IMR-90 (cell line): ENCODE measurements around the gene IL17B. TPM values are rescaled to one million over a fixed set of nuclear protein-coding genes. Genes with fewer than 3 reads are reported as not detected.

ENCODE experiments used
- ATAC-seq: fragments of 200-7000 bp; cut with Tn5 transposase; 2 replicates; pipeline ENCODE4 v1.9.1; 2020; ENCODE audit warnings: low read depth, mild to moderate bottlenecking, moderate library complexity
- BruUV-seq: library from RNA; stranded (reverse); fragments of 400-500 nt; replicated peaks from 2 replicates; lab custom pipeline; 2021; lab: Mats Ljungman, UMichigan
- CTCF ChIA-PET: fragments of 300-600 bp; formaldehyde crosslinking; extraction: SDS; loops from one replicate; lab custom pipeline; 2021; ENCODE audit warnings: antibody characterized with exemption; lab: Yijun Ruan, JAX
- POLR2A ChIA-PET: fragments of 300-600 bp; sonication (Branson Sonifier 250); formaldehyde crosslinking; loops from one replicate; lab custom pipeline; 2022; ENCODE audit warnings: antibody characterized with exemption; ENCODE audit not compliant: unreplicated experiment; lab: Charles Lee
- DNase-seq: peaks from one replicate; pipeline ENCODE4 v3.0.0; 2013
- H2AFZ ChIP-seq: replicated peaks from 2 replicates; pipeline ENCODE3; 2013; ENCODE audit warnings: low read length, mild to moderate bottlenecking; ENCODE audit not compliant: poor library complexity
- H2AK5ac ChIP-seq: 2 replicates; pipeline ENCODE4 v1.6.1; 2013; ENCODE audit warnings: low read depth, low read length, inconsistent platforms
- H2AK9ac ChIP-seq: replicated peaks from 2 replicates; pipeline ENCODE3; 2013; ENCODE audit warnings: mild to moderate bottlenecking, low read depth, low read length, moderate library complexity; ENCODE audit not compliant: poor library complexity
- H2BK120ac ChIP-seq: 2 replicates; pipeline ENCODE4 v1.6.1; 2013; ENCODE audit warnings: low read depth, low read length, inconsistent platforms
- H2BK15ac ChIP-seq: 3 replicates; pipeline ENCODE4 v1.6.1; 2013; ENCODE audit warnings: low read depth, low read length, inconsistent platforms
- H2BK20ac ChIP-seq: 2 replicates; pipeline ENCODE4 v1.6.1; 2013; ENCODE audit warnings: low read depth, mild to moderate bottlenecking, inconsistent platforms, low read length, moderate library complexity
- H2BK5ac ChIP-seq: 2 replicates; pipeline ENCODE4 v1.6.1; 2013; ENCODE audit warnings: mild to moderate bottlenecking, low read depth, low read length, inconsistent platforms; ENCODE audit not compliant: poor library complexity, severe bottlenecking
- H3K14ac ChIP-seq: replicated peaks from 2 replicates; pipeline ENCODE4 v1.6.1; 2013; ENCODE audit warnings: low read depth, low read length, inconsistent platforms
- H3K18ac ChIP-seq: 2 replicates; pipeline ENCODE4 v1.6.1; 2013; ENCODE audit warnings: low read depth, low read length, control low read depth
- H3K23ac ChIP-seq: 2 replicates; pipeline ENCODE4 v1.6.1; 2013; ENCODE audit warnings: low read depth, low read length, inconsistent platforms
- H3K27ac ChIP-seq: 2 replicates; pipeline ENCODE4 v1.5.1; 2013; ENCODE audit warnings: mild to moderate bottlenecking, control low read depth, low read length; ENCODE audit not compliant: insufficient read depth
- H3K27me3 ChIP-seq: 2 replicates; pipeline ENCODE4 v1.6.1; 2013; ENCODE audit warnings: low read length; ENCODE audit not compliant: control insufficient read depth, insufficient read depth
- H3K36me3 ChIP-seq: 2 replicates; pipeline ENCODE4 v1.6.1; 2013; ENCODE audit warnings: low read length, mixed read lengths; ENCODE audit not compliant: control insufficient read depth, insufficient read depth
- H3K4ac ChIP-seq: 2 replicates; pipeline ENCODE4 v1.6.1; 2013; ENCODE audit warnings: low read depth, low read length, inconsistent platforms
- H3K4me1 ChIP-seq: 2 replicates; pipeline ENCODE4 v1.6.1; 2013; ENCODE audit warnings: low read length, mixed read lengths; ENCODE audit not compliant: control insufficient read depth, insufficient read depth
- H3K4me2 ChIP-seq: 2 replicates; pipeline ENCODE4 v1.6.1; 2013; ENCODE audit warnings: low read depth, mild to moderate bottlenecking, control low read depth, low read length, moderate library complexity
- H3K4me3 ChIP-seq: 2 replicates; pipeline ENCODE4 v1.5.1; 2013; ENCODE audit warnings: low read depth, mild to moderate bottlenecking, control low read depth, low read length, moderate library complexity; ENCODE audit not compliant: insufficient read depth
- H3K56ac ChIP-seq: 2 replicates; pipeline ENCODE4 v1.6.1; 2013; ENCODE audit warnings: low read length, inconsistent platforms; ENCODE audit not compliant: insufficient read depth; ENCODE audit errors: extremely low read depth
- H3K79me1 ChIP-seq, 2 experiments: 2 replicates each; pipeline ENCODE4 v1.6.1; 2013; ENCODE audit warnings: low read length in 2 of 2, inconsistent platforms in 1 of 2, low read depth in 1 of 2
- H3K9ac ChIP-seq: 2 replicates; pipeline ENCODE4 v1.6.1; 2013; ENCODE audit warnings: low read depth, low read length, control low read depth
- H3K9me1 ChIP-seq: 2 replicates; pipeline ENCODE4 v1.6.1; 2013; ENCODE audit warnings: low read length, inconsistent platforms; ENCODE audit not compliant: insufficient read depth
- H3K9me3 ChIP-seq: 2 replicates; pipeline ENCODE4 v1.6.1; 2013; ENCODE audit warnings: low read length; ENCODE audit not compliant: control insufficient read depth, insufficient read depth
- H4K20me1 ChIP-seq: 2 replicates; pipeline ENCODE4 v1.6.1; 2013; ENCODE audit warnings: low read length, inconsistent platforms; ENCODE audit not compliant: insufficient read depth
- H4K5ac ChIP-seq: 2 replicates; pipeline ENCODE4 v1.6.1; 2013; ENCODE audit warnings: mild to moderate bottlenecking, low read depth, low read length, control low read depth
- H4K8ac ChIP-seq, 2 experiments: 2 replicates each; pipeline ENCODE4 v1.6.1; 2013; ENCODE audit warnings: low read depth in 2 of 2, low read length in 2 of 2, control low read depth in 1 of 2, inconsistent platforms in 1 of 2
- H4K91ac ChIP-seq: 2 replicates; pipeline ENCODE4 v1.6.1; 2013; ENCODE audit warnings: low read depth, low read length, inconsistent platforms; ENCODE audit not compliant: insufficient read depth
- BHLHE40 ChIP-seq: fragments of 150-350 bp; IDR thresholded peaks from 2 replicates; pipeline ENCODE4 v1.6.1; 2016; ENCODE audit warnings: mild to moderate bottlenecking, low read depth, low read length
- CEBPB ChIP-seq: IDR thresholded peaks from 2 replicates; pipeline ENCODE4 v1.6.1; 2012; ENCODE audit warnings: low read depth, low read length, improper control_type of control experiment
- CHD1 ChIP-seq: IDR thresholded peaks from 2 replicates; pipeline ENCODE4 v1.6.1; 2012; ENCODE audit warnings: low read depth, low read length, improper control_type of control experiment
- CTCF ChIP-seq: conservative IDR thresholded peaks from 2 replicates; pipeline ENCODE4 v1.5.1; 2012; ENCODE audit warnings: mild to moderate bottlenecking, low read depth, low read length, improper control_type of control experiment
- FOS ChIP-seq: fragments of 150-350 bp; IDR thresholded peaks from 2 replicates; pipeline ENCODE4 v1.6.1; 2016; ENCODE audit warnings: low read depth, low read length
- MAFK ChIP-seq: IDR thresholded peaks from 2 replicates; pipeline ENCODE4 v1.6.1; 2012; ENCODE audit warnings: low read depth, low read length, improper control_type of control experiment
- MAZ ChIP-seq: IDR thresholded peaks from 2 replicates; pipeline ENCODE4 v1.6.1; 2012; ENCODE audit warnings: low read depth, mild to moderate bottlenecking, low read length, improper control_type of control experiment, moderate library complexity, borderline replicate concordance
- MXI1 ChIP-seq: IDR thresholded peaks from 2 replicates; pipeline ENCODE4 v1.6.1; 2012; ENCODE audit warnings: low read depth, mild to moderate bottlenecking, low read length, moderate library complexity, borderline replicate concordance
- NFE2L2 ChIP-seq: fragments of 150-350 bp; IDR thresholded peaks from 2 replicates; pipeline ENCODE4 v1.6.1; 2016; ENCODE audit warnings: low read depth, mild to moderate bottlenecking, low read length
- POLR2A ChIP-seq: IDR thresholded peaks from 2 replicates; pipeline ENCODE4 v1.6.1; 2012; ENCODE audit warnings: mild to moderate bottlenecking, low read depth, low read length
- RAD21 ChIP-seq: IDR thresholded peaks from 2 replicates; pipeline ENCODE4 v1.6.1; 2012; ENCODE audit warnings: low read length, improper control_type of control experiment
- RCOR1 ChIP-seq: IDR thresholded peaks from 2 replicates; pipeline ENCODE4 v1.6.1; 2012; ENCODE audit warnings: mild to moderate bottlenecking, low read length, improper control_type of control experiment; ENCODE audit not compliant: insufficient replicate concordance
- RFX5 ChIP-seq: IDR thresholded peaks from 2 replicates; pipeline ENCODE4 v1.8.0; 2012; ENCODE audit warnings: low read depth, mild to moderate bottlenecking, low read length, moderate library complexity
- SMC3 ChIP-seq: fragments of 150-350 bp; IDR thresholded peaks from 2 replicates; pipeline ENCODE4 v1.6.1; 2016; ENCODE audit warnings: low read depth, mild to moderate bottlenecking, antibody characterized with exemption, low read length, moderate library complexity
- USF2 ChIP-seq: fragments of 150-350 bp; IDR thresholded peaks from 2 replicates; pipeline ENCODE4 v1.6.1; 2017; ENCODE audit warnings: mild to moderate bottlenecking, antibody characterized with exemption, low read length, low read depth
- WGBS, 2 experiments: methylation state at CpG; one replicate each; pipeline versions ENCODE4 v1.1.5 to v1.1.7; 2013; ENCODE audit warnings: missing lambda C conversion rate in 2 of 2; ENCODE audit not compliant: insufficient read length in 1 of 2; ENCODE audit errors: extremely low coverage in 2 of 2; 5-methylcytosine and 5-hydroxymethylcytosine counted together
- dilution Hi-C: fragments of 300-500 bp; cut with HindIII; formaldehyde crosslinking; loops from one replicate; pipeline ENCODE4 v1.14.3; 2018; ENCODE audit warnings: low sequenced_read_pairs; ENCODE audit not compliant: unreplicated experiment
- in situ Hi-C: fragments of 300-500 bp; cut with MboI; formaldehyde crosslinking; loops from 3 replicates; pipeline ENCODE4 v1.14.3; 2019; ENCODE audit warnings: low sequenced_read_pairs, inconsistent platforms, mixed read lengths
- intact Hi-C: fragments of 100-400 bp; cut with micrococcal nuclease; formaldehyde crosslinking; loops from 2 replicates; pipeline ENCODE4 v1.10.0; 2022
- polyA plus RNA-seq, 3 experiments: library from polyadenylated mRNA; depleted of rRNA; stranded (reverse); fragments of >200 nt; gene quantifications; 2 replicates each; pipeline ENCODE4 v1.2.3, GENCODE V29; 2012; ENCODE audit warnings: low replicate concordance in 1 of 3
- total RNA-seq: library from RNA; depleted of rRNA; stranded (reverse); fragments of >200 nt; gene quantifications from 2 replicates; pipeline ENCODE4 v1.2.3, GENCODE V29; 2012
- TF ChIP-seq, protein P1 (sequence below): fragments of 150-350 bp; IDR thresholded peaks from 2 replicates; pipeline ENCODE4 v1.6.1; 2016; ENCODE audit warnings: low read depth, mild to moderate bottlenecking, low read length, moderate library complexity, borderline replicate concordance

Gene IL17B
- total and polyA plus RNA-seq, 2 of the 4 experiments (the other 2 are of a cell fraction): 0.31 TPM; not detected in 1

- dilution Hi-C loops (no loop called here), intact Hi-C loops (no loop called here), in situ Hi-C loops (no loop called here)
- Histone ChIP-seq H4K91ac (peak overlapping the region; percentile 64), H2BK120ac (peak overlapping the region; percentile 70; the same call in 1 of the 2 replicates), H2BK5ac (peak overlapping the region; percentile 67), H3K27ac (peak overlapping the region; percentile 44; the same call in 1 of the 2 replicates), H2BK20ac (peak overlapping the region; percentile 76), H4K8ac (peak overlapping the region; percentile 10 to 84; a peak in 3 of 4 replicates), H3K14ac (peak overlapping the region; percentile 51), H3K18ac (peak overlapping the region; percentile 25), H2AK9ac (no peak overlapping the region), H3K56ac (no peak overlapping the region), H3K27me3 (no peaks in the 10 kb centered on the region), H4K5ac (peak overlapping the region; percentile 91), H3K9me1 (peaks cover 13% of the 10 kb centered on the region), H3K36me3 (no peaks in the 10 kb centered on the region), H4K20me1 (no peaks in the 10 kb centered on the region), H2BK15ac (no peak overlapping the region), H3K9ac (no peak overlapping the region), H3K79me1 (no peaks in the 10 kb centered on the region), H3K4me1 (peaks cover 11% of the 10 kb centered on the region), H3K4ac (peak overlapping the region; percentile 43; the same call in 1 of the 2 replicates), H2AFZ (no peak overlapping the region), H3K4me3 (no peak overlapping the region), H3K4me2 (no peak overlapping the region), H2AK5ac (no peak overlapping the region), H3K9me3 (no peaks in the 10 kb centered on the region), H3K23ac (0 out of 2 replicates have a peak overlapping the region, but pooled peaks have one; percentile 1)
- 100% methylated on average over 2 of the region's 2 CpGs; no CpG with 5 or more reads in 1 of the 2 experiments for WGBS, 2 experiments
- TF ChIP-seq USF2: no peak
- TF ChIP-seq POLR2A: no peak
- TF ChIP-seq MAFK: no peak
- TF ChIP-seq SMC3: no peak
- TF ChIP-seq RFX5: no peak
- TF ChIP-seq, protein P1, sequence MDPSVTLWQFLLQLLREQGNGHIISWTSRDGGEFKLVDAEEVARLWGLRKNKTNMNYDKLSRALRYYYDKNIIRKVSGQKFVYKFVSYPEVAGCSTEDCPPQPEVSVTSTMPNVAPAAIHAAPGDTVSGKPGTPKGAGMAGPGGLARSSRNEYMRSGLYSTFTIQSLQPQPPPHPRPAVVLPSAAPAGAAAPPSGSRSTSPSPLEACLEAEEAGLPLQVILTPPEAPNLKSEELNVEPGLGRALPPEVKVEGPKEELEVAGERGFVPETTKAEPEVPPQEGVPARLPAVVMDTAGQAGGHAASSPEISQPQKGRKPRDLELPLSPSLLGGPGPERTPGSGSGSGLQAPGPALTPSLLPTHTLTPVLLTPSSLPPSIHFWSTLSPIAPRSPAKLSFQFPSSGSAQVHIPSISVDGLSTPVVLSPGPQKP: no peak
- no peak for TF ChIP-seq NFE2L2
- no peak for TF ChIP-seq MXI1
- no peak for TF ChIP-seq BHLHE40
- no peak for TF ChIP-seq FOS
- TF ChIP-seq CTCF: no peak
- TF ChIP-seq MAZ: no peak
- TF ChIP-seq RCOR1: no peak
- no peak for TF ChIP-seq CHD1
- TF ChIP-seq RAD21: no peak
- TF ChIP-seq CEBPB: no peak
- ChIA-PET CTCF (interaction anchor here (1.3 to 1.6 kb wide), 2 partner anchors 22 to 43 kb away, joined by 3 read pairs; no protein-coding TSS in a partner anchor), POLR2A (no interaction called here)
- DNase-seq (no peak), ATAC-seq (no peak)
- BruUV-seq: no TSS peak
Measured at GRCh38 chr5:149324641-149325040, 54.5 kb downstream of the IL17B start.
